GM18508 (cell line): ENCODE data around the gene ATG16L2.
"Not testable (repeated sequence)": the region's sequence is repeated elsewhere in the genome, so short reads cannot be mapped to it uniquely, and the experiment has no call there.

ENCODE experiments used
- ATAC-seq: cut with Tn5 transposase; IDR thresholded peaks from one replicate; pipeline ENCODE4 v1.9.1; 2021; ENCODE audit warnings: moderate number of reproducible peaks; ENCODE audit not compliant: insufficient read depth, unreplicated experiment

ATG16L2 gene

GRCh38 chr11:72821920-72822799 is 7.9 kb downstream of the ATG16L2 start:
- no peak for ATAC-seq

- ATAC-seq: no peak
Observed at GRCh38 chr11:72823105-72823804, 9.0 kb downstream of the ATG16L2 start.

- no peak for ATAC-seq
Observed at GRCh38 chr11:72824020-72824419, 9.8 kb downstream of the ATG16L2 start.

- no peak for ATAC-seq
Observed at GRCh38 chr11:72824811-72825505, 10.7 kb downstream of the ATG16L2 start.

- no peak for ATAC-seq
Observed at GRCh38 chr11:72825661-72826060, 11.4 kb downstream of the ATG16L2 start.

GRCh38 chr11:72826191-72826941 is 12.2 kb downstream of the ATG16L2 start:
- ATAC-seq: no peak

GRCh38 chr11:72826942-72827480 is 12.8 kb downstream of the ATG16L2 start:
- ATAC-seq: no peak

- ATAC-seq: not testable (repeated sequence)
Observed at GRCh38 chr11:72827656-72828055, 13.4 kb downstream of the ATG16L2 start.

GRCh38 chr11:72828081-72828567 is 13.9 kb downstream of the ATG16L2 start:
- ATAC-seq: no peak

- no peak for ATAC-seq
Observed at GRCh38 chr11:72828692-72829101, 14.5 kb downstream of the ATG16L2 start.

GRCh38 chr11:72829178-72829577 is 15.0 kb downstream of the ATG16L2 start:
- no peak for ATAC-seq

- ATAC-seq: no peak
Observed at GRCh38 chr11:72829884-72830533, 15.8 kb downstream of the ATG16L2 start.

GRCh38 chr11:72831521-72832300 is 17.5 kb downstream of the ATG16L2 start:
- no peak for ATAC-seq

GRCh38 chr11:72832301-72833082 is 18.3 kb downstream of the ATG16L2 start:
- no peak for ATAC-seq

- no peak for ATAC-seq
Observed at GRCh38 chr11:72833083-72833733, 19.0 kb downstream of the ATG16L2 start.

GRCh38 chr11:72833811-72834493 is 19.7 kb downstream of the ATG16L2 start:
- ATAC-seq: no peak

GRCh38 chr11:72834905-72835304 is 20.7 kb downstream of the ATG16L2 start:
- no peak for ATAC-seq
